ENCODE data around the gene SCN1B.
A peak's percentile ranks its signal among the peaks of the same experiment; 100 is the strongest.

SCN1B gene

GRCh38 chr19:35063940-35064818, 33.9 kb downstream of the SCN1B start (continued):
- TF ChIP-seq ZNF513 (tag by site-specific recombination; IDR thresholded peaks at IDR 0.05) (no peak), ZSCAN4 (tag by site-specific recombination; IDR thresholded peaks at IDR 0.05) (no peak), ZNF596 (tag by site-specific recombination; IDR thresholded peaks at IDR 0.05) (peak; percentile 85), EGR2 (tag by site-specific recombination; IDR thresholded peaks at IDR 0.05; ENCODE audit: low read depth) (no peak), ZNF626 (tag by site-specific recombination; IDR thresholded peaks at IDR 0.05) (no peak), GLIS1 (tag by site-specific recombination; IDR thresholded peaks at IDR 0.05) (no peak), KLF17 (tag by site-specific recombination; IDR thresholded peaks at IDR 0.05) (no peak), ZNF830 (tag by site-specific recombination; IDR thresholded peaks at IDR 0.05; ENCODE audit: low read depth) (no peak), BCL6B (tag by site-specific recombination; IDR thresholded peaks at IDR 0.05) (no peak), ZFP69B (tag by site-specific recombination; IDR thresholded peaks at IDR 0.05) (no peak), ZBTB10 (tag by site-specific recombination; IDR thresholded peaks at IDR 0.05) (0 out of 2 replicates have a peak, but pooled peaks have one; percentile 27), HOXA7 (CRISPR knock-in tag; IDR thresholded peaks at IDR 0.05; ENCODE audit: borderline replicate concordance) (no peak), OVOL3 (tag by site-specific recombination; IDR thresholded peaks at IDR 0.05) (no peak), ZNF843 (tag by site-specific recombination; IDR thresholded peaks at IDR 0.05) (no peak), ZNF114 (tag by site-specific recombination; IDR thresholded peaks at IDR 0.05) (no peak), ZNF398 (tag by site-specific recombination; IDR thresholded peaks at IDR 0.05) (no peak), ZBTB17 (tag by site-specific recombination; IDR thresholded peaks at IDR 0.05) (peak; percentile 31; the same call in 1 of the 2 replicates), ZFP3 (tag by site-specific recombination; IDR thresholded peaks at IDR 0.05; ENCODE audit: low read depth) (no peak), ZNF530 (tag by site-specific recombination; IDR thresholded peaks at IDR 0.05; ENCODE audit: low read depth) (no peak), SP3 (tag by site-specific recombination; IDR thresholded peaks at IDR 0.05) (peak; percentile 30; the same call in 1 of the 2 replicates), ZNF362 (tag by site-specific recombination; IDR thresholded peaks at IDR 0.05) (no peak), ZBTB49 (tag by site-specific recombination; IDR thresholded peaks at IDR 0.05; ENCODE audit: low read depth) (no peak)

Measured in HEK293 (cell line).